PC-9 (cell line): ENCODE results near the gene RCC2.

Source experiments
- EZH2 ChIP-seq: fragments of 200-600 bp; sonication (generic); IDR thresholded peaks from 2 replicates; pipeline ENCODE4 v1.8.0; 2017; ENCODE audit warnings: antibody characterized with exemption, low read depth
- TF ChIP-seq, protein P1 (sequence below): fragments of 200-600 bp; sonication (generic); conservative IDR thresholded peaks from 2 replicates; pipeline ENCODE4 v1.6.1; 2017; ENCODE audit warnings: mixed run types, antibody characterized with exemption, mild to moderate bottlenecking, moderate library complexity

DNA sequence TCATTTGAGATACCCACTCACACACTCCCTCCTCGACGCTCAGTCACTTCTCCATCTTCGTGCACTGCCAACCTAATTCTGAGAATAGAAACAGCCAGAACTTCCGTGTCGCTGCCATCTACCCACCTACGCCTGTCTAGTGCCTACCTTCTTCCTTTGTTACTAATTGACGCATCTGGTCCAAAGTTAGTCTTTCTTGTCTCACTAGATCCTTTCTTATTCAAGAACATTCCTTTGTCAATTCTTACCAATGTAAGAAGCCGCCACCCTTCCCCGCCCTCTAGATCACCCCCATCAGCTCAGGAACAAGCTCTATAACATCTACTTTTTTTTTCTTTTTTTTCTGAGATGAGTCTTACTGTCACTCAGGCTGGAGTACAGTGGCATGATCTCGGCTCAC is 63.8 kb downstream of the RCC2 start:
- TF ChIP-seq, protein P1, sequence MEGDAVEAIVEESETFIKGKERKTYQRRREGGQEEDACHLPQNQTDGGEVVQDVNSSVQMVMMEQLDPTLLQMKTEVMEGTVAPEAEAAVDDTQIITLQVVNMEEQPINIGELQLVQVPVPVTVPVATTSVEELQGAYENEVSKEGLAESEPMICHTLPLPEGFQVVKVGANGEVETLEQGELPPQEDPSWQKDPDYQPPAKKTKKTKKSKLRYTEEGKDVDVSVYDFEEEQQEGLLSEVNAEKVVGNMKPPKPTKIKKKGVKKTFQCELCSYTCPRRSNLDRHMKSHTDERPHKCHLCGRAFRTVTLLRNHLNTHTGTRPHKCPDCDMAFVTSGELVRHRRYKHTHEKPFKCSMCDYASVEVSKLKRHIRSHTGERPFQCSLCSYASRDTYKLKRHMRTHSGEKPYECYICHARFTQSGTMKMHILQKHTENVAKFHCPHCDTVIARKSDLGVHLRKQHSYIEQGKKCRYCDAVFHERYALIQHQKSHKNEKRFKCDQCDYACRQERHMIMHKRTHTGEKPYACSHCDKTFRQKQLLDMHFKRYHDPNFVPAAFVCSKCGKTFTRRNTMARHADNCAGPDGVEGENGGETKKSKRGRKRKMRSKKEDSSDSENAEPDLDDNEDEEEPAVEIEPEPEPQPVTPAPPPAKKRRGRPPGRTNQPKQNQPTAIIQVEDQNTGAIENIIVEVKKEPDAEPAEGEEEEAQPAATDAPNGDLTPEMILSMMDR, result no peak
- TF ChIP-seq EZH2, result no peak
